Ovary (tissue), 9 donors: ENCODE results near the gene RBBP8NL. TPM values are rescaled to one million over a fixed set of nuclear protein-coding genes. Genes with fewer than 3 reads are reported as not detected.

Experiments used
- DNase-seq, 5 donors: peaks; one replicate each; pipeline ENCODE4 v3.0.0-alpha.2; 2019 to 2020
- H3K27ac ChIP-seq, 2 donors: fragments of 200-600 bp; one replicate each; pipeline versions ENCODE4 v1.5.1 to v1.8.0; 2019 to 2022
- H3K27me3 ChIP-seq: fragments of 200-600 bp; one replicate; pipeline ENCODE4 v1.8.0; 2022
- H3K36me3 ChIP-seq: fragments of 200-600 bp; sonication (generic); one replicate; pipeline ENCODE4 v1.5.1; 2019
- H3K4me1 ChIP-seq: one replicate; pipeline ENCODE4 v1.8.1; 2013; ENCODE audit warnings: mild to moderate bottlenecking, moderate library complexity; ENCODE audit not compliant: insufficient read depth
- H3K4me3 ChIP-seq: fragments of 200-600 bp; sonication (generic); one replicate; pipeline ENCODE4 v1.5.1; 2017
- H3K9me3 ChIP-seq, 2 donors: fragments of 200-600 bp in 1 of 2; sonication (generic) in 1 of 2; one replicate each; pipeline versions ENCODE4 v1.5.1 to v1.8.1; 2013 to 2019; ENCODE audit warnings: mild to moderate bottlenecking in 1 of 2, moderate library complexity in 1 of 2
- CTCF ChIP-seq, 3 donors: fragments of 450-650 bp in 2 of 3; fragments of 200-600 bp in 1 of 3; IDR thresholded peaks; one replicate each; pipeline versions ENCODE4 v1.5.1 to v1.8.0; 2016 to 2022; ENCODE audit warnings: antibody characterized with exemption in 3 of 3, mild to moderate bottlenecking in 1 of 3
- EP300 ChIP-seq: sonication (generic); formaldehyde crosslinking; IDR thresholded peaks from one replicate; pipeline ENCODE4 v1.6.1; 2017; ENCODE audit warnings: antibody characterized with exemption
- POLR2A ChIP-seq: fragments of 450-650 bp; IDR thresholded peaks from one replicate; pipeline ENCODE4 v1.6.1; 2017; ENCODE audit warnings: antibody characterized with exemption, mild to moderate bottlenecking, moderate library complexity
- WGBS, 3 donors: extraction: QIAGEN DNeasy Blood & Tissue Kit in 1 of 3; methylation state at CpG; one replicate each; pipeline versions ENCODE4 v1.1.5 to v1.1.7; 2013 to 2017; 5-methylcytosine and 5-hydroxymethylcytosine counted together
- intact Hi-C, 4 donors: fragments of 100-400 bp; cut with DNase I; formaldehyde crosslinking; loops; one replicate each; pipeline versions ENCODE4 v1.11.0 to v1.15.1; 2022 to 2023
- polyA plus RNA-seq, 2 donors: library from polyadenylated mRNA; stranded (reverse); fragments of 200-250 nt in 1 of 2; fragments of 350-450 nt in 1 of 2; fragmentation: Illumina TruSeq in 1 of 2; extraction: RNeasy Lipid Tissue Mini Kit (QIAGEN cat#74804) in 1 of 2; gene quantifications; one replicate each; pipeline ENCODE4 v1.2.3, GENCODE V29; 2013 to 2014
- total RNA-seq, 7 donors: library from RNA; depleted of rRNA in 2 of 7; stranded (reverse); fragments of >200 nt in 2 of 7; fragmentation: NEBNext Ultra II Directional in 3 of 7; extraction: Animal tissue kit (Norgen Biotek cat#: 25700) in 3 of 7; gene quantifications; one replicate each; pipeline versions ENCODE4 v1.1.0 to v1.2.4, GENCODE V29; 2016 to 2023
- donor health status: DM: no; HTN: no; CAD: no; lungs with moderate emphysema.
- donor health status: DM: no; HTN: no; CAD: no.
- donor health status: Bipolar disorder and iron deficiency.
- donor health status: DM: yes; HTN: yes; CAD: no.
- donor health status: DM: no; HTN: no; CAD: no.
- donor health status: DM: yes; HTN: yes; CAD: no.

The RBBP8NL gene
- total and polyA plus RNA-seq, 9 donors, result 0.32 to 0.46 TPM; not detected in 7

GRCh38 chr20:62457098-62457497, 29.8 kb upstream of the RBBP8NL start:
- Histone ChIP-seq H3K36me3 (no peaks in the 10 kb centered on the region), H3K4me1 (no peaks in the 10 kb centered on the region), H3K27me3 (no peaks in the 10 kb centered on the region), H3K27ac (no peak overlapping the region), H3K4me3 (no peak overlapping the region), H3K9me3 (no peaks in the 10 kb centered on the region)
- intact Hi-C loops, result no loop called here
- 74 to 82% (median 82%) methylated on average over 14 to 17 of the region's 17 CpGs for WGBS, 3 donors
- DNase-seq, result no peak
- no peak for TF ChIP-seq POLR2A
- no peak for TF ChIP-seq CTCF (IDR thresholded peaks at IDR 0.05)
- TF ChIP-seq EP300, result no peak

- no peak for DNase-seq
- TF ChIP-seq EP300 (no peak), POLR2A (no peak), CTCF (IDR thresholded peaks at IDR 0.05) (no peak)
- no peaks in the 10 kb centered on the region for H3K36me3 ChIP-seq
- H3K9me3 ChIP-seq, result no peaks in the 10 kb centered on the region
- no peaks in the 10 kb centered on the region for H3K4me1 ChIP-seq
- H3K27ac ChIP-seq, result no peak overlapping the region
- intact Hi-C loops, result no loop called here
- H3K4me3 ChIP-seq, result no peak overlapping the region
- H3K27me3 ChIP-seq, result no peaks in the 10 kb centered on the region
- 79 to 81% (median 80%) methylated on average over 15 of the region's 15 CpGs for WGBS, 3 donors
Measured at GRCh38 chr20:62455929-62456328, 28.6 kb upstream of the RBBP8NL start.

GRCh38 chr20:62454904-62455636, 27.7 kb upstream of the RBBP8NL start:
- Histone ChIP-seq H3K9me3 (no peaks in the 10 kb centered on the region), H3K27me3 (no peaks in the 10 kb centered on the region), H3K36me3 (no peaks in the 10 kb centered on the region), H3K4me1 (no peaks in the 10 kb centered on the region), H3K4me3 (no peak overlapping the region), H3K27ac (no peak overlapping the region)
- 46 to 60% (median 51%) methylated on average over 30 of the region's 30 CpGs for WGBS, 3 donors
- intact Hi-C loops, result no loop called here
- no peak for TF ChIP-seq CTCF (IDR thresholded peaks at IDR 0.05)
- TF ChIP-seq POLR2A, result no peak
- TF ChIP-seq EP300, result no peak
- DNase-seq, result no peak

- no peaks in the 10 kb centered on the region for H3K27me3 ChIP-seq
- no peak overlapping the region for H3K4me3 ChIP-seq
- H3K36me3 ChIP-seq, result no peaks in the 10 kb centered on the region
- intact Hi-C loops, result no loop called here
- DNase-seq, result no peak
- no peaks in the 10 kb centered on the region for H3K4me1 ChIP-seq
- no peak for TF ChIP-seq CTCF (IDR thresholded peaks at IDR 0.05)
- no peak for TF ChIP-seq POLR2A
- TF ChIP-seq EP300, result no peak
- H3K9me3 ChIP-seq, result no peaks in the 10 kb centered on the region
- no peak overlapping the region for H3K27ac ChIP-seq
- 83 to 86% (median 85%) methylated on average over 15 to 17 of the region's 17 CpGs for WGBS, 3 donors
Measured at GRCh38 chr20:62453186-62453808, 26.0 kb upstream of the RBBP8NL start.
